ENCODE measurements around the gene SLC39A11. TPM values are rescaled to one million over a fixed set of nuclear protein-coding genes. Genes with fewer than 3 reads are reported as not detected.
"Not testable (repeated sequence)": the region's sequence is repeated elsewhere in the genome, so short reads cannot be mapped to it uniquely, and the experiment has no call there.

The SLC39A11 gene
- total RNA-seq, 1 experiment from 2014 or later = 46.4 TPM

DNA sequence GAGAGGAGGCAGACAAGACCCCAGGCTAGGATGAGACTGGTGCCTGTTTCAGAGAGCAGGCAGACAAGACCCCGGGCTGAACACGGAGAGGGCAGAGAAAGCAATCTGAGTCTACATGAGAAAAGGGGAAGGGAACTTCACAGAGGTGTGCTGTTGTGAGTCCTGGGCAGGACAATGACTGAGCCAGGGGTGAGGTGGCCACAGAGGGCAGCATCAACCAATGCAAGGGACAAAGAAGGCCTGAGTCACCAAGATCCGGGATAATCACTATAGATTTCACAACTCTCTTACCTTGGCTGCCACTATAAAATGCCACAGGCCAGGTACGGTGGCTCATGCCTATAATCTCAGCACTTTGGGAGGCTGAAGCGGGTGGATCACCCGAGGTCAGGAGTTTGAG, 89.0 kb downstream of the SLC39A11 start (continued):
- TF ChIP-seq SP1 (IDR thresholded peaks at IDR 0.05; ENCODE audit: low read depth) (peak; percentile 32; the same call in 1 of the 2 replicates), JUND (IDR thresholded peaks at IDR 0.05) (peak; percentile 51)

DNA sequence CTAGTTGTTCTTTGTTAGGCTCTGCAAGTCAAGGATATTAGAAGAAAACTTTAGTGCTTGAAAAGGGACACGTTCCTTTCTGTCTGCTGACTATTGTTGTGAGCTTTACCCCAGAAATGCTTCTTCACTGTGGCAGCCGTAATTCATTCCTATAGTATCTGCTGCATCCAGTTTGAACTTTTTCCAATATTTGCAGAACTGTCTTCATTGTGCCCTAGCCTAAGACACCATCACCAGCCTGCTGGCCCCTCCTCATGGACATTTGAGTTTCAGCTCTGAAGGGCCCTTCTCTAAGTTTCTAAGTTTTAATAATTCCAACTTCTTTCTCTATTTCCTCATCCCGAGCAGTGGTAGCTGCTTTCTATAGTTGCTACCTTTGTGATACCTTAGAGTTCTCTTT, 91.7 kb downstream of the SLC39A11 start:
- no peaks in the 10 kb centered on the region for H3K9me2 ChIP-seq (ENCODE audit: insufficient read depth)
- peaks cover 4 to 9% of the 10 kb centered on the region in 2 experiments; a peak in 3 of 4 replicates for H3K4me1 ChIP-seq (ENCODE audit: control insufficient read depth in 1 of 2, insufficient read depth in 2 of 2, low read length in 2 of 2)
- no peak overlapping the region for H3K4me3 ChIP-seq (replicated peaks in 1 of 2; ENCODE audit: low read depth in 1 of 2, low read length in 2 of 2)
- no peaks in the 10 kb centered on the region for H3K79me2 ChIP-seq (ENCODE audit: insufficient read depth, low read length)
- BruUV-seq (replicated peaks) = no TSS peak
- POLR2A ChIA-PET = no interaction called here
- no peak for TF ChIP-seq CBX3 (IDR thresholded peaks at IDR 0.05; ENCODE audit: low read depth)
- TF ChIP-seq FOSL1 (IDR thresholded peaks at IDR 0.05; ENCODE audit: low read depth) = no peak
- no peak for TF ChIP-seq SIN3A (IDR thresholded peaks at IDR 0.05; ENCODE audit: low read depth)
- no peak for TF ChIP-seq POLR2AphosphoS5 (IDR thresholded peaks at IDR 0.05; ENCODE audit: low read depth, low read length)
- no peak for TF ChIP-seq ELF1 (IDR thresholded peaks at IDR 0.05; ENCODE audit: borderline replicate concordance, low read depth)
- TF ChIP-seq YY1 (IDR thresholded peaks at IDR 0.05; ENCODE audit: extremely low read depth, insufficient replicate concordance, low read depth, low read length) = no peak
- TF ChIP-seq EZH2phosphoT487 (IDR thresholded peaks at IDR 0.05; ENCODE audit: borderline replicate concordance) = no peak
- TF ChIP-seq, protein P1, sequence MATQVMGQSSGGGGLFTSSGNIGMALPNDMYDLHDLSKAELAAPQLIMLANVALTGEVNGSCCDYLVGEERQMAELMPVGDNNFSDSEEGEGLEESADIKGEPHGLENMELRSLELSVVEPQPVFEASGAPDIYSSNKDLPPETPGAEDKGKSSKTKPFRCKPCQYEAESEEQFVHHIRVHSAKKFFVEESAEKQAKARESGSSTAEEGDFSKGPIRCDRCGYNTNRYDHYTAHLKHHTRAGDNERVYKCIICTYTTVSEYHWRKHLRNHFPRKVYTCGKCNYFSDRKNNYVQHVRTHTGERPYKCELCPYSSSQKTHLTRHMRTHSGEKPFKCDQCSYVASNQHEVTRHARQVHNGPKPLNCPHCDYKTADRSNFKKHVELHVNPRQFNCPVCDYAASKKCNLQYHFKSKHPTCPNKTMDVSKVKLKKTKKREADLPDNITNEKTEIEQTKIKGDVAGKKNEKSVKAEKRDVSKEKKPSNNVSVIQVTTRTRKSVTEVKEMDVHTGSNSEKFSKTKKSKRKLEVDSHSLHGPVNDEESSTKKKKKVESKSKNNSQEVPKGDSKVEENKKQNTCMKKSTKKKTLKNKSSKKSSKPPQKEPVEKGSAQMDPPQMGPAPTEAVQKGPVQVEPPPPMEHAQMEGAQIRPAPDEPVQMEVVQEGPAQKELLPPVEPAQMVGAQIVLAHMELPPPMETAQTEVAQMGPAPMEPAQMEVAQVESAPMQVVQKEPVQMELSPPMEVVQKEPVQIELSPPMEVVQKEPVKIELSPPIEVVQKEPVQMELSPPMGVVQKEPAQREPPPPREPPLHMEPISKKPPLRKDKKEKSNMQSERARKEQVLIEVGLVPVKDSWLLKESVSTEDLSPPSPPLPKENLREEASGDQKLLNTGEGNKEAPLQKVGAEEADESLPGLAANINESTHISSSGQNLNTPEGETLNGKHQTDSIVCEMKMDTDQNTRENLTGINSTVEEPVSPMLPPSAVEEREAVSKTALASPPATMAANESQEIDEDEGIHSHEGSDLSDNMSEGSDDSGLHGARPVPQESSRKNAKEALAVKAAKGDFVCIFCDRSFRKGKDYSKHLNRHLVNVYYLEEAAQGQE (IDR thresholded peaks at IDR 0.05; ENCODE audit: low read depth) = no peak
- no peaks in the 10 kb centered on the region for H4K20me1 ChIP-seq (ENCODE audit: insufficient read depth)
- no peak overlapping the region for H3K4me2 ChIP-seq (ENCODE audit: low read length)
- H3K36me3 ChIP-seq (ENCODE audit: control insufficient read depth in 1 of 2, insufficient read depth in 2 of 2, low read length in 2 of 2) = no peaks in the 10 kb centered on the region
- no peak overlapping the region for H3K27ac ChIP-seq (ENCODE audit: low read depth, low read length)
- ATAC-seq = no peak
- CTCF ChIA-PET = interaction anchor here (1.5 kb wide), 1 partner anchor 15 kb away, joined by 11 read pairs; no protein-coding TSS in a partner anchor
- intact Hi-C loops (cut with micrococcal nuclease) = no loop called here
- RAD21 ChIA-PET (ENCODE audit: low non-redundant PET in 1 of 2, low total read pairs in 2 of 2, uncharacterized antibody in 2 of 2, unreplicated experiment in 2 of 2) = no interaction called here
- H2AFZ ChIP-seq (ENCODE audit: low read depth, low read length, poor library complexity, severe bottlenecking) = no peak overlapping the region
- H3K27me3 ChIP-seq (ENCODE audit: insufficient read depth, low read length) = no peaks in the 10 kb centered on the region
- no peak overlapping the region for H3K9ac ChIP-seq (ENCODE audit: low read length)
- DNase-seq (ENCODE audit: low read depth, low spot score) = no peak
- H3K9me3 ChIP-seq (ENCODE audit: control insufficient read depth in 1 of 2, insufficient read depth in 1 of 2, low read depth in 1 of 2, low read length in 2 of 2) = no peaks in the 10 kb centered on the region

DNA sequence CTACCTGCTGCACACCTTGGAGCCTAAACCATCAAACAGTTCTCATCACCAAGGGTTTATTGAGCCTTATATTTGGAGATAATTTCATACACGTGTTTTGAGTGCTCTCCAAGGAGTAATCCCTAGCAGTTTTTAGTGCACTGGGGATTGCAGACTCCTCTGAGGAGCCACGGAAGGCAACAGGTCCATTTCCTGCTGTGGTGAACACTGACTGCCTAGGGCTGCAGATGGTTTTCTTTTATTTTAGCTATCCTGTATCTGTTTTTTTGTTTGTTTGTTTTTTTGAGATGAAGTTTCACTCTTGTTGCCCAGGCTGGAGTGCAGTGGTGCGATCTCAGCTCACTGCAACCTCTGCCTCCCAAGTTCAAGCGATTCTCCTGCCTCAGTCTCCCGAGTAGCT, 93.0 kb downstream of the SLC39A11 start:
- H3K79me2 ChIP-seq (ENCODE audit: insufficient read depth, low read length); H3K4me2 ChIP-seq (ENCODE audit: low read length); H3K4me3 ChIP-seq (replicated peaks in 1 of 2; ENCODE audit: low read depth in 1 of 2, low read length in 2 of 2); RAD21 ChIA-PET (ENCODE audit: low non-redundant PET in 1 of 2, low total read pairs in 2 of 2, uncharacterized antibody in 2 of 2, unreplicated experiment in 2 of 2); CTCF ChIA-PET; H3K9ac ChIP-seq (ENCODE audit: low read length); H3K36me3 ChIP-seq (ENCODE audit: control insufficient read depth in 1 of 2, insufficient read depth in 2 of 2, low read length in 2 of 2); ATAC-seq; H3K9me3 ChIP-seq (ENCODE audit: control insufficient read depth in 1 of 2, insufficient read depth in 1 of 2, low read depth in 1 of 2, low read length in 2 of 2); intact Hi-C loops (cut with micrococcal nuclease); H3K9me2 ChIP-seq (ENCODE audit: insufficient read depth); BruUV-seq (replicated peaks); H3K4me1 ChIP-seq (ENCODE audit: control insufficient read depth in 1 of 2, insufficient read depth in 2 of 2, low read length in 2 of 2); DNase-seq (ENCODE audit: low read depth, low spot score); H3K27ac ChIP-seq (ENCODE audit: low read depth, low read length); H4K20me1 ChIP-seq (ENCODE audit: insufficient read depth); H3K27me3 ChIP-seq (ENCODE audit: insufficient read depth, low read length); H2AFZ ChIP-seq (ENCODE audit: low read depth, low read length, poor library complexity, severe bottlenecking): not testable (repeated sequence)
- POLR2A ChIA-PET = interaction anchor here (0.5 kb wide), 1 partner anchor 229 kb away, joined by 3 read pairs; no protein-coding TSS in a partner anchor
